Measurements from ENCODE around the gene MAPK6. TPM values are rescaled to one million over a fixed set of nuclear protein-coding genes. Genes with fewer than 3 reads are reported as not detected.

Gene MAPK6
- total and polyA plus RNA-seq, 9 of the 15 experiments (the other 6 are each of a cell fraction or from before 2014, with no cell fraction given): 28.5 to 97.1 (median 74.0) TPM

GRCh38 chr15:52020221-52021085, 1.4 kb downstream of the MAPK6 start (continued):
- TF ChIP-seq AFF4 (CRISPR knock-in tag; IDR thresholded peaks at IDR 0.05): 0 out of 2 replicates have a peak, but pooled peaks have one; percentile 9
- TF ChIP-seq BHLHE40 (IDR thresholded peaks at IDR 0.05; ENCODE audit: low read length): no peak
- TF ChIP-seq MGA (IDR thresholded peaks at IDR 0.05): 0 out of 2 replicates have a peak, but pooled peaks have one; percentile 8
- no peak for TF ChIP-seq BCLAF1 (IDR thresholded peaks at IDR 0.05; ENCODE audit: borderline replicate concordance in 1 of 2, control insufficient read depth in 1 of 2, low read depth in 2 of 2, low read length in 1 of 2)
- no peak for TF ChIP-seq KHSRP (IDR thresholded peaks at IDR 0.05)
- TF ChIP-seq MYC (IDR thresholded peaks at IDR 0.05; ENCODE audit: low read depth, low read length): no peak
- 0 out of 2 replicates have a peak, but pooled peaks have one; percentile 7 for TF ChIP-seq MYC (CRISPR knock-in tag; IDR thresholded peaks at IDR 0.05; ENCODE audit: borderline replicate concordance, low read depth)

Measured in K562 (cell line).